ENCODE results near the gene GABRG3.

The GABRG3 gene

GRCh38 chr15:26929588-26929987 lies 41.4 kb upstream of the GABRG3 start:
- TF ChIP-seq TAF1 (IDR thresholded peaks at IDR 0.05; ENCODE audit: borderline replicate concordance, insufficient read depth, low read length) (no peak), POLR2AphosphoS5 (IDR thresholded peaks at IDR 0.05; ENCODE audit: low read depth, low read length) (no peak), FOXP2 (optimal IDR thresholded peaks at IDR 0.05; ENCODE audit: borderline replicate concordance, extremely low read depth, extremely low read length, insufficient read depth) (no peak), SIN3A (IDR thresholded peaks at IDR 0.05; ENCODE audit: borderline replicate concordance, insufficient read depth, low read length) (no peak)
- TF ChIP-seq, protein P1, sequence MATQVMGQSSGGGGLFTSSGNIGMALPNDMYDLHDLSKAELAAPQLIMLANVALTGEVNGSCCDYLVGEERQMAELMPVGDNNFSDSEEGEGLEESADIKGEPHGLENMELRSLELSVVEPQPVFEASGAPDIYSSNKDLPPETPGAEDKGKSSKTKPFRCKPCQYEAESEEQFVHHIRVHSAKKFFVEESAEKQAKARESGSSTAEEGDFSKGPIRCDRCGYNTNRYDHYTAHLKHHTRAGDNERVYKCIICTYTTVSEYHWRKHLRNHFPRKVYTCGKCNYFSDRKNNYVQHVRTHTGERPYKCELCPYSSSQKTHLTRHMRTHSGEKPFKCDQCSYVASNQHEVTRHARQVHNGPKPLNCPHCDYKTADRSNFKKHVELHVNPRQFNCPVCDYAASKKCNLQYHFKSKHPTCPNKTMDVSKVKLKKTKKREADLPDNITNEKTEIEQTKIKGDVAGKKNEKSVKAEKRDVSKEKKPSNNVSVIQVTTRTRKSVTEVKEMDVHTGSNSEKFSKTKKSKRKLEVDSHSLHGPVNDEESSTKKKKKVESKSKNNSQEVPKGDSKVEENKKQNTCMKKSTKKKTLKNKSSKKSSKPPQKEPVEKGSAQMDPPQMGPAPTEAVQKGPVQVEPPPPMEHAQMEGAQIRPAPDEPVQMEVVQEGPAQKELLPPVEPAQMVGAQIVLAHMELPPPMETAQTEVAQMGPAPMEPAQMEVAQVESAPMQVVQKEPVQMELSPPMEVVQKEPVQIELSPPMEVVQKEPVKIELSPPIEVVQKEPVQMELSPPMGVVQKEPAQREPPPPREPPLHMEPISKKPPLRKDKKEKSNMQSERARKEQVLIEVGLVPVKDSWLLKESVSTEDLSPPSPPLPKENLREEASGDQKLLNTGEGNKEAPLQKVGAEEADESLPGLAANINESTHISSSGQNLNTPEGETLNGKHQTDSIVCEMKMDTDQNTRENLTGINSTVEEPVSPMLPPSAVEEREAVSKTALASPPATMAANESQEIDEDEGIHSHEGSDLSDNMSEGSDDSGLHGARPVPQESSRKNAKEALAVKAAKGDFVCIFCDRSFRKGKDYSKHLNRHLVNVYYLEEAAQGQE (IDR thresholded peaks at IDR 0.05; ENCODE audit: insufficient read depth in 1 of 2, low read depth in 2 of 2, low read length in 2 of 2) = no peak

- TF ChIP-seq SIN3A (IDR thresholded peaks at IDR 0.05; ENCODE audit: borderline replicate concordance, insufficient read depth, low read length) (no peak), TAF1 (IDR thresholded peaks at IDR 0.05; ENCODE audit: borderline replicate concordance, insufficient read depth, low read length) (no peak)
Measured at GRCh38 chr15:26934848-26935247, 36.1 kb upstream of the GABRG3 start.

DNA sequence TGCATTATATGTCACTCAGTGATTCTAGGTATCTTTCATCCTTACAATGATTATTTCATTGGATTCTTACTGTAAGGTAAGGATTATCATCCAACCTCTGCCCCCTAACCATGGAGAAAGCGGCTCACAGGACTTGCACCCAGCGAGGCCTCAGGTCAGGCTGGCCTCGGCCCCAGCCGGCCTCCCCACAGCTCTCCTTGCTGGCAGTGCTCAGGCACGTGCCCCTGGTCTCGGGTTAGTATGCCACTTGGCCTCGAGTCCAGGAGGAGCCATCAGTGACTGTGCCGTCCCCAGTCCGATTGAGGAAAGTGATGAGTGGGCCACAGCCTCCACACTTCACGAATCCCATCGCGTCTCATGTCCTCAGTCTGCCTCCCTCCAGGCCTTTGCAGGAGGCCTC lies 35.7 kb upstream of the GABRG3 start:
- no peak for TF ChIP-seq SIN3A (IDR thresholded peaks at IDR 0.05; ENCODE audit: borderline replicate concordance, insufficient read depth, low read length)
- TF ChIP-seq POLR2AphosphoS5 (IDR thresholded peaks at IDR 0.05; ENCODE audit: low read depth, low read length) = no peak
- TF ChIP-seq, protein P1 (IDR thresholded peaks at IDR 0.05; ENCODE audit: insufficient read depth in 1 of 2, low read depth in 2 of 2, low read length in 2 of 2) = no peak
- TF ChIP-seq TAF1 (IDR thresholded peaks at IDR 0.05; ENCODE audit: borderline replicate concordance, insufficient read depth, low read length) = no peak
- TF ChIP-seq FOXP2 (optimal IDR thresholded peaks at IDR 0.05; ENCODE audit: borderline replicate concordance, extremely low read depth, extremely low read length, insufficient read depth) = no peak

DNA sequence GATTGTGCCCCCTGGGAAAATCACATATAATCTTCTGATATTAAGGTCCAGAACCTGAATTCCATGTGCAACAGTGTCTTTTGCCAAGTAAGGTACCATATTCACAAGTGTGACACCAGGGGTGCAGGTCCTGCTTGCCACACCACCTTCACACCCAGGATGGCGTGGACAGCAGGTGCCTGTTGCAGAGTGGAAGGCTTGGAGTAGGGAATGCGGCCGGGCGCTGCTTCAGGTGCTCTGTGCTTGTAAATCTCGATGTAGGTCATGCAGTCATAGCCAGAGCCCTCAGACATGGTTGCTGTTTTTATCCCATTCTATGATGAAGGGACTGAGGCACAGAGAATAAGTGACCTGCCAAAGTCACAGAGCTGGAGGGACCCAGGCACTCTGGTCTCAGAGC lies 34.5 kb upstream of the GABRG3 start:
- TF ChIP-seq POLR2AphosphoS5 (IDR thresholded peaks at IDR 0.05; ENCODE audit: low read depth, low read length) (no peak), SIN3A (IDR thresholded peaks at IDR 0.05; ENCODE audit: borderline replicate concordance, insufficient read depth, low read length) (no peak), TAF1 (IDR thresholded peaks at IDR 0.05; ENCODE audit: borderline replicate concordance, insufficient read depth, low read length) (no peak), FOXP2 (optimal IDR thresholded peaks at IDR 0.05; ENCODE audit: borderline replicate concordance, extremely low read depth, extremely low read length, insufficient read depth) (no peak)
- TF ChIP-seq, protein P1 (IDR thresholded peaks at IDR 0.05; ENCODE audit: insufficient read depth in 1 of 2, low read depth in 2 of 2, low read length in 2 of 2) = no peak

GRCh38 chr15:26937134-26937533 lies 33.8 kb upstream of the GABRG3 start:
- TF ChIP-seq, protein P1 (IDR thresholded peaks at IDR 0.05; ENCODE audit: insufficient read depth in 1 of 2, low read depth in 2 of 2, low read length in 2 of 2) = no peak
- TF ChIP-seq FOXP2 (optimal IDR thresholded peaks at IDR 0.05; ENCODE audit: borderline replicate concordance, extremely low read depth, extremely low read length, insufficient read depth) = no peak
- no peak for TF ChIP-seq SIN3A (IDR thresholded peaks at IDR 0.05; ENCODE audit: borderline replicate concordance, insufficient read depth, low read length)
- TF ChIP-seq TAF1 (IDR thresholded peaks at IDR 0.05; ENCODE audit: borderline replicate concordance, insufficient read depth, low read length) = no peak
- no peak for TF ChIP-seq POLR2AphosphoS5 (IDR thresholded peaks at IDR 0.05; ENCODE audit: low read depth, low read length)

Measured in PFSK-1 (cell line).